Keratinocyte (primary cell): ENCODE results near the gene TPCN1. TPM values are rescaled to one million over a fixed set of nuclear protein-coding genes. Genes with fewer than 3 reads are reported as not detected.

Source experiments
- DNase-seq: peaks from one replicate; pipeline ENCODE4 v3.0.0-alpha.2; 2011; ENCODE audit warnings: low read depth, missing footprints, low spot score
- FAIRE-seq: peaks from 2 replicates; lab custom pipeline; 2011; peaks lifted over from hg19 to GRCh38; lab: Jason Lieb, UNC
- H2AFZ ChIP-seq: 2 replicates; pipeline ENCODE4 v1.6.0; 2012; ENCODE audit warnings: low read length, control low read depth, inconsistent platforms; ENCODE audit not compliant: control insufficient read depth
- H3K27ac ChIP-seq: 2 replicates; pipeline ENCODE4 v1.5.1; 2011; ENCODE audit warnings: low read length; ENCODE audit not compliant: control insufficient read depth, insufficient read depth
- H3K27me3 ChIP-seq: 3 replicates; pipeline ENCODE4 v1.6.0; 2011; ENCODE audit warnings: low read length; ENCODE audit not compliant: control insufficient read depth, insufficient read depth; ENCODE audit errors: extremely low read depth
- H3K36me3 ChIP-seq, 2 experiments: 2 replicates in 1 of 2; 3 replicates in 1 of 2; pipeline ENCODE4 v1.5.1; 2011; ENCODE audit warnings: low read length in 2 of 2, mild to moderate bottlenecking in 1 of 2; ENCODE audit not compliant: control insufficient read depth in 2 of 2, insufficient read depth in 2 of 2; ENCODE audit errors: extremely low read depth in 1 of 2
- H3K4me1 ChIP-seq: 3 replicates; pipeline ENCODE4 v1.5.1; 2011; ENCODE audit warnings: low read length; ENCODE audit not compliant: control insufficient read depth, insufficient read depth; ENCODE audit errors: extremely low read depth
- H3K4me2 ChIP-seq: 3 replicates; pipeline ENCODE4 v1.6.0; 2011; ENCODE audit warnings: low read depth, low read length; ENCODE audit not compliant: control insufficient read depth, insufficient read depth; ENCODE audit errors: extremely low read depth
- H3K4me3 ChIP-seq, 3 experiments: fragments of 200-600 bp in 1 of 3; sonication (generic) in 1 of 3; 2 replicates in 2 of 3; 3 replicates in 1 of 3; pipeline ENCODE4 v1.5.1; 2011 to 2016; ENCODE audit warnings: low read length in 3 of 3, mild to moderate bottlenecking in 3 of 3, control low read depth in 2 of 3, inconsistent platforms in 1 of 3, low read depth in 1 of 3, mixed read lengths in 1 of 3, mixed run types in 1 of 3, moderate library complexity in 1 of 3; ENCODE audit not compliant: control insufficient read depth in 2 of 3, insufficient read depth in 2 of 3; ENCODE audit errors: extremely low read depth in 1 of 3
- H3K79me2 ChIP-seq: 2 replicates; pipeline ENCODE4 v1.6.0; 2012; ENCODE audit warnings: low read length; ENCODE audit not compliant: control insufficient read depth, insufficient read depth
- H3K9ac ChIP-seq: 3 replicates; pipeline ENCODE4 v1.6.0; 2011; ENCODE audit warnings: low read length; ENCODE audit not compliant: control insufficient read depth, insufficient read depth; ENCODE audit errors: extremely low read depth
- H3K9me1 ChIP-seq: 3 replicates; pipeline ENCODE4 v1.6.0; 2011; ENCODE audit warnings: low read length; ENCODE audit not compliant: control insufficient read depth, insufficient read depth; ENCODE audit errors: extremely low read depth
- H3K9me3 ChIP-seq: 2 replicates; pipeline ENCODE4 v1.5.1; 2012; ENCODE audit warnings: low read depth, low read length; ENCODE audit not compliant: control insufficient read depth
- H4K20me1 ChIP-seq: 3 replicates; pipeline ENCODE4 v1.6.0; 2011; ENCODE audit warnings: low read length; ENCODE audit not compliant: control insufficient read depth, insufficient read depth; ENCODE audit errors: extremely low read depth
- CTCF ChIP-seq, 3 experiments: IDR thresholded peaks in 1 of 3; conservative IDR thresholded peaks in 1 of 3; optimal IDR thresholded peaks in 1 of 3; 2 replicates in 2 of 3; 3 replicates in 1 of 3; pipeline versions ENCODE3 to v1.5.1; 2011; ENCODE audit warnings: low read length in 3 of 3, mild to moderate bottlenecking in 3 of 3, moderate library complexity in 2 of 3, control low read depth in 1 of 3, inconsistent platforms in 1 of 3; ENCODE audit not compliant: insufficient read depth in 2 of 3; ENCODE audit errors: extremely low read depth in 1 of 3
- EZH2 ChIP-seq: IDR thresholded peaks from one replicate; pipeline ENCODE4 v1.6.1; 2012; ENCODE audit warnings: inconsistent platforms, mild to moderate bottlenecking, low read length, moderate library complexity
- dilution Hi-C: fragments of 300-500 bp; cut with MboI; formaldehyde crosslinking; loops from one replicate; pipeline ENCODE4 v1.7.0; 2020; ENCODE audit warnings: low sequenced_read_pairs; ENCODE audit not compliant: extremely low pct_ligation_motif_present
- polyA plus RNA-seq, 5 experiments: library from polyadenylated mRNA; depleted of rRNA in 3 of 5; stranded (reverse) in 3 of 5; stranded (forward) in 1 of 5; unstranded in 1 of 5; fragments of >200 nt; gene quantifications; 1 replicate in 1 of 5; 2 replicates in 3 of 5; 3 replicates in 1 of 5; pipeline versions ENCODE4 v1.2.1 to v1.2.3, GENCODE V29; 2011 to 2012; ENCODE audit warnings: missing spikeins in 2 of 5, low read depth in 1 of 5, low replicate concordance in 1 of 5

TPCN1 gene
- polyA plus RNA-seq, 1 donor (not counting 4 experiments of a cell fraction or from before 2014, with no cell fraction given) = 6.8 TPM

- Histone ChIP-seq H3K4me1 (peaks cover 22% of the 10 kb centered on the region), H3K9ac (peak overlapping the region; percentile 88), H3K9me1 (peaks cover 3% of the 10 kb centered on the region), H3K4me2 (peak overlapping the region; percentile 96), H3K27ac (peak overlapping the region; percentile 71), H3K36me3 (peaks cover 0 to 3% of the 10 kb centered on the region in 2 experiments), H3K4me3 (peak overlapping the region; percentile 62 to 86 (median 81)), H3K9me3 (no peaks in the 10 kb centered on the region), H3K79me2 (peaks cover 6% of the 10 kb centered on the region), H2AFZ (peak overlapping the region; percentile 63), H4K20me1 (no peaks in the 10 kb centered on the region), H3K27me3 (no peaks in the 10 kb centered on the region)
- FAIRE-seq (no peak), DNase-seq (no peak)
- dilution Hi-C loops = no loop called here
- TF ChIP-seq EZH2 (no peak), CTCF (optimal IDR thresholded peaks at IDR 0.05 in 1 of 3, IDR thresholded peaks at IDR 0.05 in 1 of 3, conservative IDR thresholded peaks at IDR 0.05 in 1 of 3; ENCODE audit: extremely low read depth in 1 of 3, insufficient read depth in 2 of 3, low read length in 3 of 3) (no peak)
Measured at GRCh38 chr12:113221997-113222729, 899 bp downstream of the TPCN1 start.

- Histone ChIP-seq H3K79me2 (peaks cover 6% of the 10 kb centered on the region), H3K4me1 (peaks cover 22% of the 10 kb centered on the region), H2AFZ (peak overlapping the region; percentile 18), H3K9ac (peak overlapping the region; percentile 88), H3K27me3 (no peaks in the 10 kb centered on the region), H3K4me2 (peak overlapping the region; percentile 96), H3K4me3 (peak overlapping the region in 2 of 3 experiments; percentile 81 to 86), H3K9me3 (no peaks in the 10 kb centered on the region), H4K20me1 (no peaks in the 10 kb centered on the region), H3K36me3 (peaks cover 0 to 4% of the 10 kb centered on the region in 2 experiments), H3K9me1 (peaks cover 3% of the 10 kb centered on the region), H3K27ac (peak overlapping the region; percentile 71)
- TF ChIP-seq EZH2 = no peak
- TF ChIP-seq CTCF (optimal IDR thresholded peaks at IDR 0.05 in 1 of 3, IDR thresholded peaks at IDR 0.05 in 1 of 3, conservative IDR thresholded peaks at IDR 0.05 in 1 of 3; ENCODE audit: extremely low read depth in 1 of 3, insufficient read depth in 2 of 3, low read length in 3 of 3) = no peak
- FAIRE-seq = no peak
- DNase-seq = no peak
- dilution Hi-C loops = no loop called here
Measured at GRCh38 chr12:113222730-113223531, 1.7 kb downstream of the TPCN1 start.
